Measurements from ENCODE around the gene KDM4C.

Gene KDM4C

DNA sequence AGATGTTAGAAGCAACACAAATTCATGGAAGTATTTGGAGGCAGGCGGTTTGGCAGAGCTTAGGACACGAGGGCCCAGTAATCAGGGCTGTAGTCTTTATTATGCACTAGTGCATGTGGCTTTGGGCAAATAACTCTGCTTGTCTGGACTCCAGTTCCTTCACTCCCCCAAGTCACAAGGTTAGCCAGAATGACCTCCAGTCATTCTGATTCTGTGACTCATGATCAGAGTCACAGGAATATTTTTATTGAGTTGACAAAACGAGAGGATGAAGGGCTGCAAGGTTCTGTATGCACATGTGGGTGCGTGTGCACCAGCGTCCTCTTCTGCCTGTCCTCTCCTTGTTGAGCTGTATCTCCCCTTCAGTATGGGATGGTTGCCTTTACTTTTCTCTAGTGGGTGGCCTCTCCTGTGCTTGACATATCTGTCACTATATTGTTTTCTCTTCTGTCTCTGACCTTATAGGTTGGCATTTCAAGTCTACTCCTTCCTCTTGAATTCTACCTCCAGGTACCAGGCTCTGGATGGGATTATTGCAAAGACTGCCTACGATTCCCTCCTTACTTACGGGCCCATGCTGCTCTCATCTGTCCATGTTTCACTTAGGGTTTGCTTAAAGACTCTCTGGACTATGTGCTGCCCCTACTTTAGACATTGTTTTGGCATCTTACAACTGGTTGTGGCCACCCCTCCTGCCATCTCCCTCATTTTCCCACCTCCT is 94.6 kb downstream of the KDM4C start:
- DNase-seq = no peak

DNA sequence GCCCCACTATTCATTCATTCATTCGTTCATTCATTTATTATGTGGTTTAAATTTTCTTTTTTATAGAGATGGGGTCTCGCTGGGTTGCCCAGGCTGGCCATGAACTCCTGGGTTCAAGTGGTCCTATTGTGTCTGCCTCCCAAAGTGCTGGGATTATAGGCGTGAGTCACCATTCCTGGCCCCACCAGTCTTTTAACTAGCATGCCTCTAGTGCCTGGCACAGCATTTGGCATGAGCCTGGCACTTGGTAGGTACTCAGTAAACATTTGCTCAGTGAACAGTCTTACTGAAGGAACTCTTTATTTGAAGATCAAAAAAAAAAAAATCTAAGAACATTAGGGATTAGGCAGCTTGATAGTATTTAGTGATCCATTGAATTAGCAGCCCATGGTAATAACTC is 98.1 kb downstream of the KDM4C start:
- DNase-seq = peak in 1 of 58 donors; percentile 2

DNA sequence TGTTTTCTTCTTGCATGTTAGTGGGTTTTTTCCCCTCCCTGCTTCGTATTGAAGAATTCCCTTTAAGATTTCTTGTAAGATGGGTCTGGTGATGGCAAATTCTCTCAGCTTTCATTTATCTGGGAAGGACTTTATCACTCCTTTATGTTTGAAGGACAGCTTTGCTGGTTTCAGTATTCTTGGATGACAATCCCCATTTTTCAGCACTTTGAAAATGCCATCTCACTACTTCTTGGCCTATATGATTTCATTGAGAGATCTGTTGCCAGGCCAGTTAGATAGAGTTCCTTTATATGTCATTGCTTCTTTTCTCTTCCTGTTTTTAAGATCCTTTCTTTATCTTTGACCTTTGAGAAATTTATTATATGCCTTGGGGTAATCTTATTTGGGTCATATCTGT is 106.3 kb downstream of the KDM4C start:
- DNase-seq = no peak

DNA sequence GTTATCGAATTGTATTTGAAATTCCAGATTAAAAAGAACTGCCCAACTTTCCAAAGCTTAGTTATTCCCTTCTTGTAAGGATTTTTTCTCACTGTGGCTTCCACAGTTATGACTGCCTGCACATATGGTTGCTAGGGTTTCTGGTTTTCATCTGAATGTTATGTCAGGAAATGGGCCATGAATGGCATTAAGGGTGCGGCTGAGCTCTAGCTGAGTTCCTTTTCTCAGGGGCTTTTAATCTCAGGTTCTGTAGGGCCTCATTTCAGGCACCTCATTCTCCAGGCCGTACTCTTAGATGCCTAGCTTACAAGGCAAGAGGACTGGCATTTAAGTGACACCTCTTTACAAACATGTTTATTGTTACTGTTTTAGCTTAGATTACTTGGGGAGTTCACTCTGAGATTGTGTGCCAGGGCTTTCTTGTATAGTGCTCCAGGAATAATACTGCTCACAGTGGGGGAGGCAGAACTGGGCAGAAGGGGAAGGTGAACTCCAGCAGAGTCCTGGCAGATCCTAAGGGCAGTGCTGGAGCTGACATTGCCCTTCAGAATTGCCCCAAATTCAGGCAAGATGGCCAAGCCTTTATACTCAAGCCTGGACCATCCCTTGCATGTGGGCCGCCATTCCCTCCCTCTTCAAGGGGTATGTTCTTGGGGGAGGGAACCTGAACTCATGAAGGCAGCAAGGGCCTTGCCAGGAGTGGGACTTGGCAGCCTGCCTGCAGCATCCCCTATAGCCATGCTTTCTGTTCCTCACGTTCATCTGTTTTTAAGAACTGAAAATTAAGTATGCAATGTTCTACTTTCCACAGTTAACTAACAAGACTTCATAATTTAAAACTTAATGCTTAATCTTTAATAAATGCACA is 111.5 kb downstream of the KDM4C start:
- DNase-seq = peak in 6 of 58 donors; percentile 1 to 18 (median 9)

DNA sequence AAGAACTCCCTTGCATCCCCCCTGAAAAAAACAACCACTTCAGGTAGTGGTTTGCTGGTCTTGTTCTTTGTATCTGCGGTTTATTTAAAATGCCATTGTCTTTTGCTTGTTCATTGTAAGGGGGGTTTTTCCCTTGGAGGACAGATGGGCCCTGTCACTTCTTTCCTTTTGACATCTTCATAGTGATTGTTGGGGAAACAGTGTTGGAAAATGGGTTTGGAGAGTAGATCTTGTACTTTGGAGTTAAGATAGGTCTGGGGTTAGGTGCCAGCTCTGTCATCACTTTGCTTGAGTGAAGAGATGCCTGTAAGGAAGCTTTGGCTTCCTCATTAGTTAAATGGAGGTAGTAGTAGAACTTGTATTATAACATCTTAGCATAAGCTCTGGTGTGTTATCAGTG is 112.4 kb downstream of the KDM4C start:
- no peak for DNase-seq

DNA sequence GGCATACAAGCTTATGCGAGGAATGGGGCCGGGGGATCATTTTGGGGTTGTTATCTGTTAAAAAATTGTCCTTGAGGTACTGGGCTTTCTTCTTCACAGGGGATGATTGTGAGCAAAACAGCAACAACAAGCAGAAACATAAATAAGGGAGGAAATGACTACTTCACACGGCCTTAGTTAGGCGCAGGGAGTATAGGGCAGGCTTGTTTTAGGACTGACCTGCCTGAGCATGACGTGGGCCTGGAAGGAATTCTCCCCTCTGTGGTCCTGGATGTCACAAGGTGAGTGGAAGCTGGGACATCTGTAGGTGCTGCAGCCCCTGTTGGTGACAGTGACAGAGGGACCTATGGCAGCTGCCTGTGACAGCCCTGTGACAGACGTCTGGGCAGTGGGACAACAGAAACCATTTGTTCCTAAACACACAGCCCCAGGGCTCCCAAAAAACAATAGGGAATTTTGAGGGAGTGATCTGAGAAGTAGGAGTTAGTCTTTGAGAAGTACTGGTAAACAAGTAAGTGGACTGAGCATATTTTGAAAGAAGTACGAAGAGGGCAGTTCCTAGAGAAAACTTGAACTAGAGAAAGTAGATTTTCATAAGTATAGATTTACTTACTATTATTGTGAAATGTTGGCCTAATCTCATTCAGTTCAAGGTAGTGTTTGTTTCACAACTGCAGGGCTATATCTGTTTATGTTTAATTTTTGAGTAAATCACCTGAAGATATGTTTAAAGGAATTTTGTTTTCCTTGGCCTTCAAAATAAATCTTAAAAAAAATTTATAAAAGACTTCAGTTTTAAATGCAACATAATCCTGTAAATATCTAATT is 113.1 kb downstream of the KDM4C start:
- peak in 4 of 58 donors; percentile 1 to 17 (median 4) for DNase-seq

DNA sequence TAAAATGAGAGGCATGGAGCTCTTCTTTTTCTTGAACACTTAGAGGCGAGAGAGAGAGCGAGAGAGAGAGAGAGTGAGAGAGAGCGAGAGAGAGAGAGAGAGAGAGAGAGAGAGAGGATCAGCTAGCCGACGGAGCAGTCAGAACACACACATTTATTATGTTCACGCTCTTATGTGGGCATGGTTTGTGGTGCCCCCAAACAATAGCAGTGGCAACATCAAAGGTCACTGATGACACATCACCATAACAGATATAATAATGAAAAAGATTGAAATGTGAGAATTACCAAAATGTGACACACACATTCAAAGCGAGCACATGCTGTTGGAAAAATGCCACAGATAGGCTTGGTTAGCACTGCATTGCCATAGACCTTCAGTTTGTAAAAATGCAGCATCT is 116.1 kb downstream of the KDM4C start:
- DNase-seq = peak in 1 of 58 donors; percentile 11

DNA sequence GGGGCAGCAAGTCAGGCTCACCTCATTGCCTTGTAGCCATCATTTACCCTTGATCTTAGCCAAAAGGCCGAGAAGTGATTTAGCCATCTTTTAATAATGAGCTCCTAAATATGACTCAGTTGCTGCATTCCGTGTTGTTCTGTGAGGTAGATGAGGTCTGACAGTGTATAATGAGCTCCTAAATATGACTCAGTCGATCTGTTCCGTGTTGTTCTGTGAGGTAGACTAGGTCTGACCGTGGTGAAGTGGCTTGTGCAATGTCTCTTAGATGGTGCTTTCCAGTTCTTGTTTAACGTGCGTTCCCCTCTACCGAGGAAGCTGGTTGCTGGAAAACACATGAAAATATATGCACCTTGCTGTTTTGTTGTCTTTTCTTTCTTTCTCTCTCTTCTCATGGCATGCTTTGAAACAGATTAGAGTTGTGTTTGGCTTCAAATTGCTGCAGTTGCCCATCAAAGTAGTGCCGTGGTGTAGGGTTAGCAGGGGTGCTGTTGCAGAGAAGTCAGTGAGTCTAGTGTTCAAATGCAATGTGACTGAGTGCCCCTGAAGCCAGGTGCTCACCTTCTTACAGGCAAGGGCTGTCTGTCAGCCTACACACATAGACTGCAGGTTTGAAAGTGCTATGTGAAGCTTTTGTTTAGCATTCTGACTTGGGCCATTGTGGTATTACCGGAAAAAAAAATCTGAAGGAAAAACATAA is 118.6 kb downstream of the KDM4C start:
- no peak for DNase-seq

DNA sequence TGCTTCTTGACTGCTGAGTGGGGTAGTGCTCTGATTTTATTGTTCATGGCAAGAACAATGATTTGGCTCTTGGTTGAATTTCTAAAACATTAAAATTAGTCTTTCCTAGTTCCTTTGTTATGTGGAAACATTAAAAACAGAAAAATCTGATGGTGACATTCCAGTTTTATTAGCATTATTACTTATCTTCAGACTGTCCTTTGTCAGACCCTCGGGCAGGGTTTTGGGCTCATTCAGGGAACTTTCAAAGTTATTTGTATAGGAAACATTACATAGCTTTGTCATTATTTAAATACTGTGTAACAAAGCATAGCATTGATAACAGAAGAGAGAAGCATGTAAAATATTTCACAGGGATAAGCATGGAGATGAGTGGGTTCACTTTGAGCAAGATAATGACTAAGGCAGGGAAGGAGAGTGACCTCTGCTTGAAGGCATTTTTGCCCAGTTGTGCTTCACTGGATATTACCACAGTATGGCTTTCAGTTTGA is 119.9 kb downstream of the KDM4C start:
- no peak for DNase-seq

DNA sequence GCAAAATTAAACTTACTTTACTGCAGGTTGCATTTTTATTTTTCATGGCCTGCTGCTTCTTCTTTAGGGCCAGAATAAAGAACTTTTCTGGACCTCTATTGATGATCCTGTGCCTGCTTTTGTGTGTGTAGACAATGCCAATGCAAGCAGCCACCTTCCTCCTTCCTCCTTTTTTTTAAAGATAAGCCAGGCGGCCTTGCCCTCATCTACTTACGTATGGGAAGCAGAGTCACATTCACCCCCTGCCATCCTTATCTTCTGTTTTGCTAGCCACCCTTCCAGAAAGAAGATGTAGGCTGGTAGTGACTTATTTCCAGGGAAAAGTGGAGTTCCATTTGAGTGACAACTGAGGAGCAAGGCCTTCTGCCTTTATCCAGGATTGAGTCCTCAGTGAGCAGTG is 122.9 kb downstream of the KDM4C start:
- no peak for DNase-seq

DNA sequence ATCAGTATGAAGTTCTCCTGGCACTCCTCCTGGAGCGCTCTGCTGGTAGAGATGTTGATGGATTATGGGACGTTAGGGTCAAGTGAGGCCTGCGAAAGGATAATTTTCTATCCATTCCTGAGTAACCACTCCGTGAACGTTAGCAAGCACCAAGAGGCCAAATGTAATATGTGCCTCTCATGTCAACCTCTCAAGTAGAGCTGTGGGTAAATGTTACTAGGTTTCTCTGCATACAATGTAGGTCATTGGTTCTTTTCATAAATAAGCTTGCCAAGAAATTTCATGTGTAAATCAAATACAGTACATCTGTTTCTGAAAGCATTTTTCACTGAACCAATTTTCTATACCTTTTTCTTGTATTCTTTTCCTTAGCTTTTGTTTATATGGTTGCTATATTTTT is 126.3 kb downstream of the KDM4C start:
- no peak for DNase-seq

DNA sequence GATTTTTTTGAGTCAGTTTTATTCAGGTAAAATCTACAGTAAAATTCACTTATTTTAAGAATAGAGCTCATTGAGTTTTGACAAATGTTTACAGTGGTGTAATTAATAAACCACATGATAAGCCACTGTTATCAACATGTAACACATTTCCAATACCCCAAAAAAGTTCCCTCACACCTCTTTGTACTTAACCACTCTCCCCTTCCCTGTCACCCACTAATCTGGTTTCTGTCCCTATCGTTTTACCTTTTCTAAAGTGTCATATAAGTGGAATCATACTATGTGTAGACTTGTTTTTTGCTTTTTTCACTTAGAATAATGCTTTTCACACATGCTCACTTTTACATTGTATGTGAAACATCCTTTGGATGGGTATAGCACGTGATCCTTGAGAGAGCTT is 127.2 kb downstream of the KDM4C start:
- no peak for DNase-seq

DNA sequence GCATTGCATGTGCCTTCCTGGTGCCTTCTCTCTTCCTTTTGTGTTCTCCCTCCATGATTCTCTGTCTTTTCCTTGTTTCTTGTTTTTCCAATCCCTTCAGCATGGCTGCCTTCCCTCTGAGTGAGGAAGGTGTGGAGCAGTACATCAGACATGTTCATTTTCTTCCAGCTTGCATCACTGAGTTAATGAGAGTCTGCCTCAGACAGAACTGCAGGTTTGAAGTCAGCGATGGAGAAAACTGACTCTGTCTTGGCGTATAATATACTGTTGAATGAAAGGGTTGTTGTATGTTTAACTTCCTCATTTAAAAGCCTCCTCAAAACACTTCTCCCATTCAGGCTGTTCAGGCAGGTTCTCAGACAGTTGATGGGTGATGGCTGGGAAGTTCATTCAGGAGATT is 129.3 kb downstream of the KDM4C start:
- no peak for DNase-seq

DNA sequence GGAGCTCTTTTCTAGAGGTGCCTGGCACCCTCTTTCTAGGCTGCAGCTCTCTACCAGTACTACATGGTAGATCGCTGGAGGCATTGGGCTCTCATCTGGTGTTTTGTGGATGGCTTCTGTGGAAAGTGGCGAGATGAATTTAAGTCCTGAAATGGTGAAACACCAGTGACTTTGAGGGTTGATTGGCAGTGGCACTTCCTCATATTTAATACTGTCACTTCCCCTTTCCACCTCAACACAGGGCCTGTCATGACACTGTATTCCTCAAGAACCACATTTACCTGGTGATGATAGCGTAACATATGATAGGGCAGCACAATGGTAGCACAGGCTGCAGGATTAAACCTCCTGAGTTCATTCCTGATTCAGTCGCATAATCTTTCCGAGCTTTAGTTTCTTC is 132.1 kb downstream of the KDM4C start:
- DNase-seq = no peak

DNA sequence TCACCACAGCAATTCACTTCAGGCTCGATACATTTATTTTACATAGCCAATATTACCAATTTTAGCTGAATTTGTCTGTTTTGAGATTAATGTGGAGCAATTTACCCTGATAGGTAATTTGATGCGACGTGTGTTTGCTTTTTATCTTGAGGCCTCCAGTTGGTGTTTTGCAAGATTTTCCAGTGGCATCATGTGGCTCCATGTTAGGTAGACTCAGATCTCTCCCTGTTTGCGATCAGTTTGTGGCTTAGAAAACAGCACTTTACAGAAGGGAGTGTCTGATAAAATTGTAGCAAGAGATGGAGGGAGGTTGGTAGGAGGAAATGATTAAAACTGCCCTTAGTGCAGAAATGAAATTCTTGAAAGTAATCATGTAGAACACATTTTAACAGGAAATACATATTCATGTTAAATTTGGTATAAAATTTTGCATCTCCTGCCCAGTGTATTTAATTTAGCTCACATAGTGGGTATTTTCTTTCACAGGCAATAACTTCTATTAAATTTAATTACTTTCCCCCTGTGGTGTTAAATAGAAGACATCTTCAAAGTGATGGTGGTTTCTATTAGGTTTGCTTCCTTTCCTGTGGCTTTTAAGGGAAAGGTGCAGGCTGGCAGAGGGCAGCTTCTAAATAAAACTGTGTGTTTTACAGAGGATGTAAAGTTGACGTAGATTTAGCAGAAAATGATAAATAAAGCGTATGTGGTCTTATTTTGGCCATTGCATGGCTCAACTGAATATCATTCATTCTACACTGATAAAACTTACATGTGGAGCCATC is 135.8 kb downstream of the KDM4C start:
- no peak for DNase-seq

DNA sequence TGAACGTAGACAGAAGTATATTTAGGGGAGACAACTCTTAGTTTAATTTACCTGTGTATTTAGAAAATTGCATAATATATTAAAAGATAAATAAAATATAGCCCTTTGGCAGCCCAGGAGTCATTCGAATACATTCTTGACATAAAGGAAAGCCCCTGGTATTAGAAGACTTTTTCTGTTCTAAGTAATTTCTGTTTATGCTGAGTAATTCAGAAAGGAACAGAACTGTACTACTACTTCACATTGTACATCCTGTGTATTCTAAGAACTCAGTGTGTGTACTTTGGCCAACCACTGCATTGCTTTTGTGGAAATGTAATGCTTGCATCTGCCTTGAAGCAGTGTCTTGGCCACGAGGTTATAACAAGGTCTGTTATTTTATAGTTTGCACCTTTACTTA is 136.4 kb downstream of the KDM4C start:
- no peak for DNase-seq

DNA sequence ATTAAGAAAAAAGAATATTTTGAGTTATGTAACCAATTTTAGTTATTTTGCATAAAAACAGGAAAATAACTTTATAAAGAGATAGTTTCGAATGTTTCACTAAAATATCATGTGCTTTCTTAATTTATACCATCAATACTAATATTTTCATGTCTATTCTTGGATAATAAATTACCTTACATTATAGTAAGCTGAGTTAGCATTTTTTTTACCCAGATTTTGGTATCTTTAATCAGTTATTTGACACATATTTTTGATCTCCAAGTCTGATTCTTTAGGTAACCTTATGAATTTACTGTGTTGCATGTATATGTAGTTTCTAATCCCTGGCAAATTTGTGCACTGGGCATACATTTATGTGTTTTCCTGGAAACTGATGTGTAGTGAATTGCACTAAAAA is 138.0 kb downstream of the KDM4C start:
- no peak for DNase-seq

DNA sequence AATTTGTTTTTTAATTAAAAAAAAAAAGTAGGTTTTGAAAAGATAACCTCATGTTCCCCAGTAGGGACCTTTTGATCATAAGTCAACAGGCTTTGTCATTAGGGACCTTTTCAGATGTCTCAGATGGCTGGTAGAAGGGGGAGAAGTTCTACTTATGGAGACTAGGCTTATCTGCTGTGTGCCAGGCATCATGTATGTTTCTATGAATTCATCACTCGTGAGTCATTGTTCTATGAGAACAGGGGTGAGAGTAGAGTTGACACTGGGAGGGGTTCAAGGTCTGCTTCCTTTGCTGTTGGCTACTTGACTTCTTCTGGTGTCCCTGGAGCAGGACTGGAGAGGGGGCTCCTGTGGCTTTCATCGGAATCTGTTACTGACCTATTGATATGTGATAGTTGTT is 138.8 kb downstream of the KDM4C start:
- DNase-seq = no peak

DNA sequence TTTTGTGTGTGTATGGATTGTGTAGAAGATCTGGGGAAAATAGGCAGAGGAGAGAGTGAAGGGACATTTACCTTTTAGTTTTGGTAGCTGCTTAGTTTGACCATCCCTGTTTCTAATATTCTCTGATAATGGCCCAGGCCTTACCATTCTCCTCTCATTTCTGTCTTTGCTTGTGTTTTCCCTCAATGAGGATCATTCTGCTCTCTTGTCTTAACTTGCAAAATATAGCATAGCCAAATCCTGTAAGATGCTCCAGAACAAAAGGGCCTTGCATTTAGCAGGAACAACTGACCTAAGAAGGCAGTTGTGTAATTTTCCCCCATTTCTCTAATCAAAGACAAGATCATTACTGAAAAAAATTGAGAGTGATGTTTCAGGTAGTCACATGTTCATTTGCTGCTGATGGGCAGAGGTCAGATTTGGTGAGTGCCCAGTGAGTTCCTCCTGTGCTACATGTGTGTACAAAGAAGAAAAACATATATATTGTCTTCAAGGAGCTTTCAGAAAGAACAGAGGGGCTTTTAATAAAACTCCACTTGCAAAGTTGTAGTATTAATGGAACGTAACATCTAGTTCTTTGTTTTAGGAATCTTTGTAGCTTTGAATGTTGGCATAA is 139.5 kb downstream of the KDM4C start:
- DNase-seq = no peak

DNA sequence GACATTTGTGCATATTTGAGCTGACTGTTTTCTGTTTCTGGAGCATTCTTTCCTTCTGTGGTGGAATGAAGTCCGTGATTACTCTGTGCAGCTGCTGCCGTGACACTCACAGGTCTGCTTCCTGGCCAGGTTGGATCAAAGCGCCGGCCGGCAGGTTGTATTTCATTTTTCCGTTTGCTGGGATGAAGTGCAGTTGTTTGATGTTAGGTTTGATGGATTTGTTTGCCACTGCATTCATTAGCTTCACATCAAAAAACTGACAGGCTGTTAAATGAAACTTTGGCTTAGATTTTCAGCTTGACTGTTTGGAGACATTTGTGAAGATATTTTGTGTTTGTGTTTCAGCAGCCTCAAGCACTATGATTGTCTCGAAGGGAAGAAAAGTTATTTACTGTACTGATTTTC is 140.1 kb downstream of the KDM4C start:
- DNase-seq = no peak
